Measurements from ENCODE around the gene CHCHD1.
"Not testable (repeated sequence)": the region's sequence is repeated elsewhere in the genome, so short reads cannot be mapped to it uniquely, and the experiment has no call there.

The CHCHD1 gene

GRCh38 chr10:73788864-73789658 is 7.2 kb downstream of the CHCHD1 start:
- DNase-seq (ENCODE audit: low read depth in 1 of 2, low spot score in 1 of 2): no peak
- in situ Hi-C loops (cut with HindIII; ENCODE audit: low pct_unique_long_range_greater_than_20kb, low sequenced_read_pairs): no loop called here
- no peak for TF ChIP-seq JUND (IDR thresholded peaks at IDR 0.05; ENCODE audit: low read depth)

- DNase-seq (ENCODE audit: low read depth in 1 of 2, low spot score in 1 of 2): no peak
- in situ Hi-C loops (cut with HindIII; ENCODE audit: low pct_unique_long_range_greater_than_20kb, low sequenced_read_pairs): no loop called here
- no peak for TF ChIP-seq JUND (IDR thresholded peaks at IDR 0.05; ENCODE audit: low read depth)
Measured at GRCh38 chr10:73789659-73790055, 7.8 kb downstream of the CHCHD1 start.

- in situ Hi-C loops (cut with HindIII; ENCODE audit: low pct_unique_long_range_greater_than_20kb, low sequenced_read_pairs): no loop called here
- no peak for TF ChIP-seq JUND (IDR thresholded peaks at IDR 0.05; ENCODE audit: low read depth)
- DNase-seq (ENCODE audit: low read depth in 1 of 2, low spot score in 1 of 2): no peak
Measured at GRCh38 chr10:73790886-73791625, 9.2 kb downstream of the CHCHD1 start.

- TF ChIP-seq JUND (IDR thresholded peaks at IDR 0.05; ENCODE audit: low read depth): no peak
- in situ Hi-C loops (cut with HindIII; ENCODE audit: low pct_unique_long_range_greater_than_20kb, low sequenced_read_pairs): no loop called here
- DNase-seq (ENCODE audit: low read depth in 1 of 2, low spot score in 1 of 2): no peak
Measured at GRCh38 chr10:73791871-73792400, 10.1 kb downstream of the CHCHD1 start.

GRCh38 chr10:73793456-73793855 is 11.6 kb downstream of the CHCHD1 start:
- TF ChIP-seq JUND (IDR thresholded peaks at IDR 0.05; ENCODE audit: low read depth): no peak
- in situ Hi-C loops (cut with HindIII; ENCODE audit: low pct_unique_long_range_greater_than_20kb, low sequenced_read_pairs): no loop called here
- no peak for DNase-seq (ENCODE audit: low read depth in 1 of 2, low spot score in 1 of 2)

GRCh38 chr10:73795491-73795890 is 13.6 kb downstream of the CHCHD1 start:
- in situ Hi-C loops (cut with HindIII; ENCODE audit: low pct_unique_long_range_greater_than_20kb, low sequenced_read_pairs); DNase-seq (ENCODE audit: low read depth in 1 of 2, low spot score in 1 of 2): not testable (repeated sequence)

GRCh38 chr10:73796035-73796434 is 14.2 kb downstream of the CHCHD1 start:
- in situ Hi-C loops (cut with HindIII; ENCODE audit: low pct_unique_long_range_greater_than_20kb, low sequenced_read_pairs); DNase-seq (ENCODE audit: low read depth in 1 of 2, low spot score in 1 of 2): not testable (repeated sequence)

- in situ Hi-C loops (cut with HindIII; ENCODE audit: low pct_unique_long_range_greater_than_20kb, low sequenced_read_pairs): no loop called here
- DNase-seq (ENCODE audit: low read depth in 1 of 2, low spot score in 1 of 2): no peak
- TF ChIP-seq JUND (IDR thresholded peaks at IDR 0.05; ENCODE audit: low read depth): no peak
Measured at GRCh38 chr10:73796766-73797165, 14.9 kb downstream of the CHCHD1 start.

GRCh38 chr10:73797324-73798025 is 15.6 kb downstream of the CHCHD1 start:
- TF ChIP-seq JUND (IDR thresholded peaks at IDR 0.05; ENCODE audit: low read depth): no peak
- DNase-seq (ENCODE audit: low read depth in 1 of 2, low spot score in 1 of 2): no peak
- in situ Hi-C loops (cut with HindIII; ENCODE audit: low pct_unique_long_range_greater_than_20kb, low sequenced_read_pairs): no loop called here

GRCh38 chr10:73798087-73798486 is 16.2 kb downstream of the CHCHD1 start:
- DNase-seq (ENCODE audit: low read depth in 1 of 2, low spot score in 1 of 2): no peak
- in situ Hi-C loops (cut with HindIII; ENCODE audit: low pct_unique_long_range_greater_than_20kb, low sequenced_read_pairs): no loop called here
- TF ChIP-seq JUND (IDR thresholded peaks at IDR 0.05; ENCODE audit: low read depth): no peak

GRCh38 chr10:73798927-73799560 is 17.2 kb downstream of the CHCHD1 start:
- no peak for DNase-seq (ENCODE audit: low read depth in 1 of 2, low spot score in 1 of 2)
- in situ Hi-C loops (cut with HindIII; ENCODE audit: low pct_unique_long_range_greater_than_20kb, low sequenced_read_pairs): no loop called here
- TF ChIP-seq JUND (IDR thresholded peaks at IDR 0.05; ENCODE audit: low read depth): no peak

- no peak for DNase-seq (ENCODE audit: low read depth in 1 of 2, low spot score in 1 of 2)
- no peak for TF ChIP-seq JUND (IDR thresholded peaks at IDR 0.05; ENCODE audit: low read depth)
- in situ Hi-C loops (cut with HindIII; ENCODE audit: low pct_unique_long_range_greater_than_20kb, low sequenced_read_pairs): no loop called here
Measured at GRCh38 chr10:73799899-73800559, 18.2 kb downstream of the CHCHD1 start.

Data from T47D (cell line).